ENCODE measurements around the gene CARD10. TPM values are rescaled to one million over a fixed set of nuclear protein-coding genes. Genes with fewer than 3 reads are reported as not detected.

Gene CARD10
- total RNA-seq, 1 donor from 2014 or later, result 1.5 TPM

- H3K4me1 Mint-ChIP-seq, result peaks cover 23% of the 10 kb centered on the region
- Histone ChIP-seq H2AFZ (replicated peaks) (no peak overlapping the region), H3K9me3 (ENCODE audit: low read depth) (no peaks in the 10 kb centered on the region), H4K20me1 (ENCODE audit: low read depth) (no peaks in the 10 kb centered on the region), H3K4me1 (no peaks in the 10 kb centered on the region), H3K9ac (no peak overlapping the region), H3K4me2 (no peak overlapping the region), H3K27ac (no peak overlapping the region), H3F3A (ENCODE audit: low read depth) (no peaks in the 10 kb centered on the region), H3K36me3 (no peaks in the 10 kb centered on the region), H3K27me3 (peaks cover 1% of the 10 kb centered on the region), H3K4me3 (no peak overlapping the region), H3K79me2 (ENCODE audit: low read depth) (no peaks in the 10 kb centered on the region)
- peak; percentile 94 for TF ChIP-seq CTCF (IDR thresholded peaks at IDR 0.05)
- TF ChIP-seq EZH2phosphoT487 (IDR thresholded peaks at IDR 0.05), result no peak
- H3K27me3 Mint-ChIP-seq (ENCODE audit: insufficient read depth, low read depth), result peaks cover 8% of the 10 kb centered on the region
- no peaks in the 10 kb centered on the region for H3K9me3 Mint-ChIP-seq
- H3K36me3 Mint-ChIP-seq, result peaks cover 2% of the 10 kb centered on the region
- H3K4me3 Mint-ChIP-seq, result no peak overlapping the region
- no peak overlapping the region for H3K27ac Mint-ChIP-seq
- DNase-seq (ENCODE audit: low spot score), result peak; percentile 88
These were observed 47.9 kb upstream of the CARD10 start for GRCh38 chr22:37566903-37567798.

GRCh38 chr22:37566329-37566837 lies 47.2 kb upstream of the CARD10 start:
- Mint-ChIP-seq H3K9me3 (no peaks in the 10 kb centered on the region), H3K27me3 (ENCODE audit: insufficient read depth, low read depth) (peaks cover 8% of the 10 kb centered on the region), H3K27ac (no peak overlapping the region), H3K36me3 (peaks cover 2% of the 10 kb centered on the region), H3K4me1 (peaks cover 28% of the 10 kb centered on the region), H3K4me3 (no peak overlapping the region)
- DNase-seq (ENCODE audit: low spot score), result no peak
- Histone ChIP-seq H3K4me3 (no peak overlapping the region), H3K4me2 (no peak overlapping the region), H3K9ac (no peak overlapping the region), H3F3A (ENCODE audit: low read depth) (no peaks in the 10 kb centered on the region), H3K27me3 (peaks cover 9% of the 10 kb centered on the region), H3K36me3 (no peaks in the 10 kb centered on the region), H3K4me1 (peaks cover 2% of the 10 kb centered on the region), H2AFZ (replicated peaks) (no peak overlapping the region), H3K9me3 (ENCODE audit: low read depth) (no peaks in the 10 kb centered on the region), H4K20me1 (ENCODE audit: low read depth) (no peaks in the 10 kb centered on the region), H3K27ac (no peak overlapping the region), H3K79me2 (ENCODE audit: low read depth) (no peaks in the 10 kb centered on the region)
- TF ChIP-seq EZH2 (IDR thresholded peaks at IDR 0.05) (no peak), CTCF (IDR thresholded peaks at IDR 0.05) (no peak), EZH2phosphoT487 (IDR thresholded peaks at IDR 0.05) (no peak)

- H3K9ac ChIP-seq, result no peak overlapping the region
- H3K79me2 ChIP-seq (ENCODE audit: low read depth), result no peaks in the 10 kb centered on the region
- no peak overlapping the region for H3K4me3 ChIP-seq
- H3K9me3 ChIP-seq (ENCODE audit: low read depth), result no peaks in the 10 kb centered on the region
- Mint-ChIP-seq H3K9me3 (no peaks in the 10 kb centered on the region), H3K36me3 (peaks cover 2% of the 10 kb centered on the region), H3K4me1 (peaks cover 28% of the 10 kb centered on the region), H3K27me3 (ENCODE audit: insufficient read depth, low read depth) (peaks cover 4% of the 10 kb centered on the region), H3K27ac (no peak overlapping the region), H3K4me3 (no peak overlapping the region)
- no peak overlapping the region for H2AFZ ChIP-seq (replicated peaks)
- H4K20me1 ChIP-seq (ENCODE audit: low read depth), result no peaks in the 10 kb centered on the region
- H3K27me3 ChIP-seq, result peaks cover 15% of the 10 kb centered on the region
- H3K27ac ChIP-seq, result no peak overlapping the region
- no peak overlapping the region for H3K4me2 ChIP-seq
- H3K4me1 ChIP-seq, result peaks cover 8% of the 10 kb centered on the region
- no peak for DNase-seq (ENCODE audit: low spot score)
- H3K36me3 ChIP-seq, result no peaks in the 10 kb centered on the region
- no peak for TF ChIP-seq EZH2phosphoT487 (IDR thresholded peaks at IDR 0.05)
- no peak for TF ChIP-seq EZH2 (IDR thresholded peaks at IDR 0.05)
- TF ChIP-seq CTCF (IDR thresholded peaks at IDR 0.05), result no peak
- peaks cover 3% of the 10 kb centered on the region for H3F3A ChIP-seq (ENCODE audit: low read depth)
These were observed 46.6 kb upstream of the CARD10 start for GRCh38 chr22:37565830-37566229.

Measured in neural progenitor cell (in vitro differentiated cells).